HEK293 (cell line): ENCODE data around the gene FZR1.

ENCODE experiments used
- CTCF ChIA-PET: fragments of 350-600 bp; formaldehyde crosslinking; extraction: SDS; loops from one replicate; lab custom pipeline; 2021; ENCODE audit warnings: antibody characterized with exemption; lab: Yijun Ruan, JAX
- POLR2A ChIA-PET: fragments of 300-600 bp; formaldehyde crosslinking; extraction: SDS; loops from one replicate; lab custom pipeline; 2020; ENCODE audit warnings: antibody characterized with exemption, inconsistent platforms; lab: Yijun Ruan, JAX
- H3K27ac ChIP-seq: fragments of 200-500 bp; sonication (Bioruptor generic); 2 replicates; pipeline ENCODE4 v1.5.1; 2014; ENCODE audit warnings: low read depth, low read length, control low read depth, inconsistent platforms; ENCODE audit errors: extremely low read depth
- H3K36me3 ChIP-seq, 2 experiments: fragments of 200-500 bp in 1 of 2; sonication (Bioruptor generic) in 1 of 2; 1 replicate in 1 of 2; 2 replicates in 1 of 2; pipeline ENCODE4 v1.5.1; 2014 to 2017; ENCODE audit warnings: inconsistent platforms in 2 of 2, low read length in 2 of 2; ENCODE audit not compliant: control insufficient read depth in 2 of 2, insufficient read depth in 1 of 2
- H3K4me1 ChIP-seq: fragments of 200-500 bp; sonication (Bioruptor generic); 2 replicates; pipeline ENCODE4 v1.5.1; 2014; ENCODE audit warnings: mild to moderate bottlenecking, low read length, inconsistent platforms; ENCODE audit not compliant: control insufficient read depth, insufficient read depth
- H3K4me3 ChIP-seq: 2 replicates; pipeline ENCODE4 v1.5.1; 2011; ENCODE audit warnings: low read depth, mild to moderate bottlenecking, control low read depth, low read length, moderate library complexity
- H3K9me3 ChIP-seq: fragments of 200-500 bp; sonication (Bioruptor generic); 2 replicates; pipeline ENCODE4 v1.5.1; 2014; ENCODE audit warnings: low read depth, low read length, inconsistent platforms; ENCODE audit not compliant: control insufficient read depth, insufficient read depth
- AEBP2 ChIP-seq: fragments of 450-650 bp; formaldehyde crosslinking; IDR thresholded peaks from 2 replicates; pipeline ENCODE4 v1.5.1; 2016; ENCODE audit warnings: missing biosample characterization, missing genetic modification characterization, borderline replicate concordance
- EGR2 ChIP-seq: fragments of 450-650 bp; formaldehyde crosslinking; IDR thresholded peaks from 2 replicates; pipeline ENCODE4 v1.5.1; 2016; ENCODE audit warnings: low read depth, missing biosample characterization, missing genetic modification characterization
- GLIS1 ChIP-seq: fragments of 450-650 bp; formaldehyde crosslinking; IDR thresholded peaks from 2 replicates; pipeline ENCODE4 v1.5.1; 2016; ENCODE audit warnings: missing biosample characterization, missing genetic modification characterization
- GLIS2 ChIP-seq: fragments of 450-650 bp; formaldehyde crosslinking; IDR thresholded peaks from 2 replicates; pipeline ENCODE4 v1.5.1; 2016; ENCODE audit warnings: missing biosample characterization, missing genetic modification characterization
- KLF9 ChIP-seq: fragments of 450-650 bp; formaldehyde crosslinking; IDR thresholded peaks from 2 replicates; pipeline ENCODE4 v1.5.1; 2016; ENCODE audit warnings: missing biosample characterization, missing genetic modification characterization, low read depth
- OVOL3 ChIP-seq: fragments of 450-650 bp; formaldehyde crosslinking; IDR thresholded peaks from 2 replicates; pipeline ENCODE4 v1.5.1; 2016; ENCODE audit warnings: missing biosample characterization, missing genetic modification characterization
- ZFHX2 ChIP-seq: fragments of 450-650 bp; formaldehyde crosslinking; conservative IDR thresholded peaks from 2 replicates; pipeline ENCODE4 v1.5.1; 2016; ENCODE audit warnings: missing biosample characterization, missing genetic modification characterization
- ZIC2 ChIP-seq: fragments of 450-650 bp; formaldehyde crosslinking; IDR thresholded peaks from 2 replicates; pipeline ENCODE4 v1.5.1; 2016; ENCODE audit warnings: missing biosample characterization, missing genetic modification characterization
- ZNF112 ChIP-seq: fragments of 450-650 bp; formaldehyde crosslinking; IDR thresholded peaks from 2 replicates; pipeline ENCODE4 v1.5.0; 2017; ENCODE audit warnings: missing biosample characterization, missing genetic modification characterization
- ZNF132 ChIP-seq: fragments of 450-650 bp; formaldehyde crosslinking; IDR thresholded peaks from 2 replicates; pipeline ENCODE4 v1.5.1; 2017; ENCODE audit warnings: missing biosample characterization, missing genetic modification characterization, borderline replicate concordance
- ZNF157 ChIP-seq: fragments of 450-650 bp; formaldehyde crosslinking; IDR thresholded peaks from 2 replicates; pipeline ENCODE4 v1.5.1; 2016; ENCODE audit warnings: missing biosample characterization, missing genetic modification characterization
- ZNF18 ChIP-seq: fragments of 450-650 bp; formaldehyde crosslinking; IDR thresholded peaks from 2 replicates; pipeline ENCODE4 v1.5.1; 2016; ENCODE audit warnings: missing biosample characterization, missing genetic modification characterization
- ZNF19 ChIP-seq: fragments of 450-650 bp; formaldehyde crosslinking; IDR thresholded peaks from 2 replicates; pipeline ENCODE4; 2016; ENCODE audit warnings: missing biosample characterization, missing genetic modification characterization, low read depth
- ZNF350 ChIP-seq: fragments of 450-650 bp; formaldehyde crosslinking; IDR thresholded peaks from 2 replicates; pipeline ENCODE4 v1.5.0; 2017; ENCODE audit warnings: missing biosample characterization, mild to moderate bottlenecking, missing genetic modification characterization
- ZNF394 ChIP-seq: fragments of 450-650 bp; formaldehyde crosslinking; IDR thresholded peaks from 2 replicates; pipeline ENCODE4 v1.5.1; 2016; ENCODE audit warnings: missing biosample characterization, missing genetic modification characterization, mild to moderate bottlenecking, moderate library complexity, borderline replicate concordance
- ZNF513 ChIP-seq: fragments of 450-650 bp; IDR thresholded peaks from 2 replicates; pipeline ENCODE4 v1.5.1; 2018; ENCODE audit warnings: missing biosample characterization, missing genetic modification characterization
- ZNF529 ChIP-seq: fragments of 450-650 bp; formaldehyde crosslinking; IDR thresholded peaks from 2 replicates; pipeline ENCODE4 v1.5.1; 2017; ENCODE audit warnings: missing genetic modification characterization, missing biosample characterization; ENCODE audit not compliant: insufficient replicate concordance
- ZNF549 ChIP-seq: fragments of 450-650 bp; IDR thresholded peaks from 2 replicates; pipeline ENCODE4 v1.5.1; 2018; ENCODE audit warnings: missing biosample characterization, missing genetic modification characterization, mild to moderate bottlenecking, inconsistent platforms, moderate library complexity
- ZNF555 ChIP-seq: fragments of 450-650 bp; formaldehyde crosslinking; conservative IDR thresholded peaks from 2 replicates; pipeline ENCODE4 v1.5.1; 2017; ENCODE audit warnings: missing biosample characterization, mild to moderate bottlenecking, missing genetic modification characterization, inconsistent platforms
- ZNF600 ChIP-seq: fragments of 450-650 bp; formaldehyde crosslinking; IDR thresholded peaks from 2 replicates; pipeline ENCODE4 v1.5.1; 2016; ENCODE audit warnings: missing biosample characterization, missing genetic modification characterization
- ZNF610 ChIP-seq: fragments of 450-650 bp; formaldehyde crosslinking; IDR thresholded peaks from 2 replicates; pipeline ENCODE4 v1.5.1; 2016; ENCODE audit warnings: missing biosample characterization, missing genetic modification characterization, borderline replicate concordance
- ZNF747 ChIP-seq: fragments of 450-650 bp; formaldehyde crosslinking; IDR thresholded peaks from 2 replicates; pipeline ENCODE4 v1.5.1; 2016; ENCODE audit warnings: missing biosample characterization, missing genetic modification characterization
- ZNF830 ChIP-seq: fragments of 450-650 bp; IDR thresholded peaks from 2 replicates; pipeline ENCODE4 v1.5.0; 2018; ENCODE audit warnings: missing biosample characterization, missing genetic modification characterization, low read depth, mild to moderate bottlenecking, moderate library complexity
- ZNF843 ChIP-seq: fragments of 450-650 bp; formaldehyde crosslinking; IDR thresholded peaks from 2 replicates; pipeline ENCODE4 v1.5.1; 2016; ENCODE audit warnings: missing biosample characterization, missing genetic modification characterization
- TF ChIP-seq, protein P1 (sequence below): fragments of 450-650 bp; formaldehyde crosslinking; IDR thresholded peaks from 2 replicates; pipeline ENCODE4 v1.5.1; 2016; ENCODE audit warnings: missing biosample characterization, missing genetic modification characterization

FZR1 gene

GRCh38 chr19:3513229-3514140 lies 7.4 kb downstream of the FZR1 start (continued):
- TF ChIP-seq, protein P1, sequence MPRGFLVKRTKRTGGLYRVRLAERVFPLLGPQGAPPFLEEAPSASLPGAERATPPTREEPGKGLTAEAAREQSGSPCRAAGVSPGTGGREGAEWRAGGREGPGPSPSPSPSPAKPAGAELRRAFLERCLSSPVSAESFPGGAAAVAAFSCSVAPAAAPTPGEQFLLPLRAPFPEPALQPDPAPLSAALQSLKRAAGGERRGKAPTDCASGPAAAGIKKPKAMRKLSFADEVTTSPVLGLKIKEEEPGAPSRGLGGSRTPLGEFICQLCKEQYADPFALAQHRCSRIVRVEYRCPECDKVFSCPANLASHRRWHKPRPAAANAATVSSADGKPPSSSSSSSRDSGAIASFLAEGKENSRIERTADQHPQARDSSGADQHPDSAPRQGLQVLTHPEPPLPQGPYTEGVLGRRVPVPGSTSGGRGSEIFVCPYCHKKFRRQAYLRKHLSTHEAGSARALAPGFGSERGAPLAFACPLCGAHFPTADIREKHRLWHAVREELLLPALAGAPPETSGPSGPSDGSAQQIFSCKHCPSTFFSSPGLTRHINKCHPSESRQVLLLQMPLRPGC (tag by site-specific recombination): no peak
- no peak for TF ChIP-seq ZNF529 (tag by site-specific recombination)
- TF ChIP-seq KLF9 (tag by site-specific recombination): no peak
- no peak for TF ChIP-seq ZNF350 (tag by site-specific recombination)
- TF ChIP-seq ZNF394 (tag by site-specific recombination): no peak
- TF ChIP-seq GLIS1: peak; percentile 44
- no peak for TF ChIP-seq ZNF112 (tag by site-specific recombination)
- no peak for TF ChIP-seq ZNF747 (tag by site-specific recombination)
- no peak for TF ChIP-seq ZNF132 (tag by site-specific recombination)
- TF ChIP-seq OVOL3 (tag by site-specific recombination): no peak
- TF ChIP-seq ZNF18 (tag by site-specific recombination): no peak

DNA sequence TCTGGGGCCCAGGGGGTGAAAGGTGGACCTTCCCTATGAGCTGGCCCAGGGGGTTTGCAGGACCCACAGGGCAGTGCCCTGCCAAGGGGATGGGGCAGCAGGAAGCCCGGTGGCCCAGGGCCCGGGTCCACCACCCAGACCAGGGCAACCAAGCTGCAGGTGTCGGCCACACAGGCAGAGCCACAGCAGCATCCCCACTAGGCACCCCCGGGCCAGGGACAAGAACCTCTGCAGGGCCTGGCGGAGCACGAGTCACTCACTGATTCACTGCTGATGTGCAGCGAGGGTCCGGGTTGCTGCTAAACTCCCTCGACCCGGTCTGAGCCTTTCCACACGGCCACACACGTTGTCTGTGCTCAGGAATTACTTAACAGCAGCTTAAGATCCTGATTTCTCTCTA lies 8.8 kb downstream of the FZR1 start:
- Histone ChIP-seq H3K27ac (no peak overlapping the region), H3K4me3 (no peak overlapping the region), H3K4me1 (peaks cover 4% of the 10 kb centered on the region; the same call in 1 of the 2 replicates), H3K36me3 (peaks cover 12 to 70% of the 10 kb centered on the region in 2 experiments; a peak in 2 of 3 replicates), H3K9me3 (no peaks in the 10 kb centered on the region)
- TF ChIP-seq ZNF555 (no peak), ZNF19 (tag by site-specific recombination) (no peak), GLIS1 (peak; percentile 45), GLIS2 (tag by site-specific recombination) (peak; percentile 37; the same call in 1 of the 2 replicates), ZNF600 (tag by site-specific recombination) (peak; percentile 62), ZIC2 (tag by site-specific recombination) (peak; percentile 50)
- ChIA-PET CTCF (no interaction called here), POLR2A (interaction anchor here (0.7 kb wide), 1 partner anchor 64 kb away, joined by 4 read pairs; no protein-coding TSS in a partner anchor)

DNA sequence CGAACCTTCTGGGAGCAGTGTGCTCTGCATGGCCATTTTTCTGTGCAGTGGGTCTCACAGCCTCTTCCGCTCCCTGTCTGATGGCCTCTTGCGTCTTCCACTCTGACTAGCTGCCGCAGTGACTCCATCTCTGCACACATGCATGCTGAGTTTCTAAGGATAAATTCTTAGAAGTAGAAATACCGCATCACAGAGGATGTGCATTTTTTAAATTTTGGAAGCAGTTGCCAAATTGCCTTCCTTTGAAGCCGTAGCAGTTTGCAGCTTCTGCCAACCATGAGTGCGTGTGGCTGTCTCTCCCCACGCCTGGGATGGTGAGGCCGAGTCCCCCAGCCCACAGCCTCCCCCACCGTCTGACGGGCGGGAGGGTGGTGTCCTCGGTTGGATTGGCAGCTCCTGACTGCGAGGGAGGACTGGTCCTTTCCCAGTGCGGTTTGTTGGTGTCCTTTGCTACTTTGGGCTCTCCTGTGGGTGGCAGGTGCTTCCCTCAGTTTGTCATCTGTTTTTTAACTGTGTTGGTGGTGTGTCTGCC lies 9.8 kb downstream of the FZR1 start:
- POLR2A ChIA-PET: interaction anchor here (0.7 kb wide), 1 partner anchor 63 kb away, joined by 4 read pairs; no protein-coding TSS in a partner anchor
- H3K4me1 ChIP-seq: peaks cover 4% of the 10 kb centered on the region; the same call in 1 of the 2 replicates
- H3K36me3 ChIP-seq: peaks cover 9 to 70% of the 10 kb centered on the region in 2 experiments; a peak in 2 of 3 replicates
- 0 out of 2 replicates have a peak overlapping the region, but pooled peaks have one; percentile 16 for H3K27ac ChIP-seq
- TF ChIP-seq ZNF549: no peak
- peak; percentile 58 for TF ChIP-seq EGR2
- TF ChIP-seq ZNF157 (tag by site-specific recombination): no peak
- TF ChIP-seq ZNF610: no peak
- TF ChIP-seq ZFHX2 (tag by site-specific recombination): 0 out of 2 replicates have a peak, but pooled peaks have one; percentile 25
- TF ChIP-seq ZNF830 (tag by site-specific recombination): no peak
- TF ChIP-seq AEBP2: no peak
- TF ChIP-seq ZNF843: no peak
- TF ChIP-seq ZNF513 (tag by site-specific recombination): no peak
- TF ChIP-seq, all 188 proteins: peak for 2
- CTCF ChIA-PET: no interaction called here
- H3K9me3 ChIP-seq: no peaks in the 10 kb centered on the region
- H3K4me3 ChIP-seq: no peak overlapping the region
